Astrocyte (in vitro differentiated cells and primary cell): ENCODE measurements around the gene HACE1.

Experiments
- EZH2 ChIP-seq: IDR thresholded peaks from 2 replicates; pipeline ENCODE4 v1.6.1; 2012; ENCODE audit warnings: mild to moderate bottlenecking, low read length, inconsistent platforms; ENCODE audit not compliant: insufficient read depth
- TF ChIP-seq, protein P1 (sequence below): IDR thresholded peaks from 2 replicates; pipeline ENCODE4 v1.5.1; 2011; ENCODE audit warnings: low read depth, mild to moderate bottlenecking, inconsistent platforms, low read length, moderate library complexity; ENCODE audit not compliant: insufficient read depth

DNA sequence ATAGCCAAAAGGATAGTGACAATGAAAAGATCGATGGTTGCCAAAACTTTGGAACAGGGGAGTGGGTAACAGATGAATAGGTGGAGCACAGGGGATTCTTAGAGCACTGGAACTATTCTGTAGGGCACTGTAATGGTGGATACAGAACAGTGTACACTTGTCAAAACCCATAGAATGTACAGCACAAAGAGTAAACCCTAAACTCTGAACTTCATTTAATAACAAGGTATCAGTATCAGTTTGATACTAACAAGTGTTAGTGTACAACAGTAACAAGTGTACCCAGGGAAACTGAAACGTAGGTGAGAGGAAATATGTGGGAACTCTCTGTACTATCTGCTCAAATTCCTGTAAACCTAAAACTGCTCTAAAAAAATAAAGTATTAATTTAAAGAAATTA, 179.2 kb downstream of the HACE1 start:
- TF ChIP-seq, protein P1, sequence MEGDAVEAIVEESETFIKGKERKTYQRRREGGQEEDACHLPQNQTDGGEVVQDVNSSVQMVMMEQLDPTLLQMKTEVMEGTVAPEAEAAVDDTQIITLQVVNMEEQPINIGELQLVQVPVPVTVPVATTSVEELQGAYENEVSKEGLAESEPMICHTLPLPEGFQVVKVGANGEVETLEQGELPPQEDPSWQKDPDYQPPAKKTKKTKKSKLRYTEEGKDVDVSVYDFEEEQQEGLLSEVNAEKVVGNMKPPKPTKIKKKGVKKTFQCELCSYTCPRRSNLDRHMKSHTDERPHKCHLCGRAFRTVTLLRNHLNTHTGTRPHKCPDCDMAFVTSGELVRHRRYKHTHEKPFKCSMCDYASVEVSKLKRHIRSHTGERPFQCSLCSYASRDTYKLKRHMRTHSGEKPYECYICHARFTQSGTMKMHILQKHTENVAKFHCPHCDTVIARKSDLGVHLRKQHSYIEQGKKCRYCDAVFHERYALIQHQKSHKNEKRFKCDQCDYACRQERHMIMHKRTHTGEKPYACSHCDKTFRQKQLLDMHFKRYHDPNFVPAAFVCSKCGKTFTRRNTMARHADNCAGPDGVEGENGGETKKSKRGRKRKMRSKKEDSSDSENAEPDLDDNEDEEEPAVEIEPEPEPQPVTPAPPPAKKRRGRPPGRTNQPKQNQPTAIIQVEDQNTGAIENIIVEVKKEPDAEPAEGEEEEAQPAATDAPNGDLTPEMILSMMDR: no peak
- TF ChIP-seq EZH2: no peak
